ENCODE data around the gene GIGYF2. TPM values are rescaled to one million over a fixed set of nuclear protein-coding genes. Genes with fewer than 3 reads are reported as not detected.

The GIGYF2 gene
- polyA plus RNA-seq, 2 of the 4 experiments (the other 2 are of a cell fraction), result 31.2 to 46.3 TPM

GRCh38 chr2:232873292-232873908 lies 176.3 kb downstream of the GIGYF2 start:
- WGBS (ENCODE audit: missing lambda C conversion rate), result 94% methylated on average over 11 of the region's 14 CpGs
- H3K27ac ChIP-seq, result peak overlapping the region; percentile 93 to 97
- H3K4me1 ChIP-seq, result peaks cover 33% of the 10 kb centered on the region
- FAIRE-seq (no peak), ATAC-seq (no peak), DNase-seq (ENCODE audit: low read depth in 1 of 2, low spot score in 1 of 2) (no peak)
- no peak overlapping the region for H3K4me3 ChIP-seq
- TF ChIP-seq ZNF302 (CRISPR knock-in tag; IDR thresholded peaks at IDR 0.05), result no peak
- TF ChIP-seq ZC3H11A (IDR thresholded peaks at IDR 0.05), result no peak
- no peak for TF ChIP-seq HOXA7 (CRISPR knock-in tag; IDR thresholded peaks at IDR 0.05)
- TF ChIP-seq TFCP2L1 (CRISPR knock-in tag; IDR thresholded peaks at IDR 0.05), result no peak
- TF ChIP-seq GATA3 (IDR thresholded peaks at IDR 0.05; ENCODE audit: borderline replicate concordance), result no peak
- no peak for TF ChIP-seq FOXS1 (CRISPR knock-in tag; IDR thresholded peaks at IDR 0.05)
- TF ChIP-seq ESRRA (IDR thresholded peaks at IDR 0.05; ENCODE audit: borderline replicate concordance, low read length), result no peak
- no peak overlapping the region; the same call in 2 of the 3 replicates for H3K4me2 ChIP-seq
- ChIA-PET POLR2A (interaction anchor here (1.1 kb wide), 1 partner anchor 17 kb away, joined by 3 read pairs; no protein-coding TSS in a partner anchor), CTCF (interaction anchor here (1.0 to 3.3 kb wide), 4 partner anchors 16 to 377 kb away, joined by 4 to 15 read pairs (median 8); partner anchors contain the start of gene ATG16L1)
- no peaks in the 10 kb centered on the region for H3K9me3 ChIP-seq

GRCh38 chr2:232873909-232874641 lies 176.9 kb downstream of the GIGYF2 start:
- FAIRE-seq, result no peak
- CTCF ChIA-PET, result interaction anchor here (0.5 to 3.3 kb wide), 7 partner anchors 12 to 377 kb away, joined by 3 to 15 read pairs (median 7); partner anchors contain the start of gene ATG16L1

GRCh38 chr2:232874677-232875223 lies 177.6 kb downstream of the GIGYF2 start:
- Histone ChIP-seq H3K9me3 (no peaks in the 10 kb centered on the region), H3K27ac (peak overlapping the region; percentile 93 to 97), H3K4me1 (peaks cover 44% of the 10 kb centered on the region), H3K4me3 (peak overlapping the region; percentile 81), H3K4me2 (peak overlapping the region; percentile 96)
- POLR2A ChIA-PET, result interaction anchor here (1.1 to 1.6 kb wide), 3 partner anchors 13 to 105 kb away, joined by 3 to 11 read pairs (median 3); no protein-coding TSS in a partner anchor
- no peak for FAIRE-seq
- 93% methylated on average over 16 of the region's 16 CpGs for WGBS (ENCODE audit: missing lambda C conversion rate)
- no peak for ATAC-seq
- no peak for DNase-seq (ENCODE audit: low read depth in 1 of 2, low spot score in 1 of 2)
- CTCF ChIA-PET, result interaction anchor here (0.5 to 3.3 kb wide), 11 partner anchors 8 to 376 kb away, joined by 3 to 15 read pairs (median 4); partner anchors contain the start of genes ATG16L1 and INPP5D
- no peak for TF ChIP-seq EHF (CRISPR knock-in tag; IDR thresholded peaks at IDR 0.05)

More at GRCh38 chr2:232873909-232874641, 176.9 kb downstream of the GIGYF2 start:
- DNase-seq (ENCODE audit: low read depth in 1 of 2, low spot score in 1 of 2), result peak in 1 of 2 experiments; percentile 32
- no peak for ATAC-seq
- POLR2A ChIA-PET, result interaction anchor here (1.1 to 1.6 kb wide), 3 partner anchors 17 to 106 kb away, joined by 3 to 11 read pairs (median 3); no protein-coding TSS in a partner anchor
- H3K27ac ChIP-seq, result peak overlapping the region; percentile 93 to 97
- peak overlapping the region; percentile 96 for H3K4me2 ChIP-seq
- WGBS (ENCODE audit: missing lambda C conversion rate), result 79% methylated on average over 6 of the region's 6 CpGs
- no peak for TF ChIP-seq HOXB5 (CRISPR knock-in tag; IDR thresholded peaks at IDR 0.05)
- no peak for TF ChIP-seq ZC3H11A (IDR thresholded peaks at IDR 0.05)
- TF ChIP-seq PHF8 (IDR thresholded peaks at IDR 0.05; ENCODE audit: borderline replicate concordance, low read depth), result no peak
- no peaks in the 10 kb centered on the region for H3K9me3 ChIP-seq
- peaks cover 40% of the 10 kb centered on the region for H3K4me1 ChIP-seq
- no peak overlapping the region for H3K4me3 ChIP-seq

- CTCF ChIA-PET, result interaction anchor here (0.6 to 3.3 kb wide), 12 partner anchors 8 to 379 kb away, joined by 3 to 15 read pairs (median 5); partner anchors contain the start of genes ATG16L1 and INPP5D
- FAIRE-seq (no peak), DNase-seq (ENCODE audit: low read depth in 1 of 2, low spot score in 1 of 2) (peak in 1 of 2 experiments; percentile 33), ATAC-seq (peak; percentile 31 to 50)
- H3K4me3 ChIP-seq, result peak overlapping the region; percentile 81
- POLR2A ChIA-PET, result interaction anchor here (1.0 to 1.6 kb wide), 3 partner anchors 14 to 104 kb away, joined by 3 to 11 read pairs (median 4); no protein-coding TSS in a partner anchor
- H3K4me1 ChIP-seq, result peaks cover 50% of the 10 kb centered on the region
- 49% methylated on average over 13 of the region's 37 CpGs for WGBS (ENCODE audit: missing lambda C conversion rate)
- no peaks in the 10 kb centered on the region for H3K9me3 ChIP-seq
- peak overlapping the region; percentile 93 to 97 for H3K27ac ChIP-seq
- TF ChIP-seq POLR2A (IDR thresholded peaks at IDR 0.05; ENCODE audit: low read length), result peak; percentile 41
- TF ChIP-seq CBX8 (IDR thresholded peaks at IDR 0.05), result no peak
- peak in 1 of 2 experiments; percentile 44; a peak in 1 of 5 replicates for TF ChIP-seq JUN (IDR thresholded peaks at IDR 0.05)
- 0 out of 3 replicates have a peak, but pooled peaks have one; percentile 4 for TF ChIP-seq SMC3 (IDR thresholded peaks at IDR 0.05)
- no peak for TF ChIP-seq EHMT2 (IDR thresholded peaks at IDR 0.05; ENCODE audit: low read depth)
- TF ChIP-seq RAD21 (conservative IDR thresholded peaks at IDR 0.05 in 1 of 2, IDR thresholded peaks at IDR 0.05 in 1 of 2), result peak in 1 of 2 experiments; percentile 19; a peak in 1 of 5 replicates
- TF ChIP-seq FOSB (CRISPR knock-in tag; IDR thresholded peaks at IDR 0.05), result no peak
- H3K4me2 ChIP-seq, result peak overlapping the region; percentile 96
Observed at GRCh38 chr2:232875256-232876121, 178.4 kb downstream of the GIGYF2 start.

Data from A549 (cell line).